Progenitor cell of endocrine pancreas (in vitro differentiated cells): Measurements from ENCODE around the gene KSR2. TPM values are rescaled to one million over a fixed set of nuclear protein-coding genes. Genes with fewer than 3 reads are reported as not detected.

Experiments used
- DNase-seq: peaks from one replicate; pipeline ENCODE4 v3.0.0; 2021; ENCODE audit warnings: low spot score; ENCODE audit not compliant: unreplicated experiment
- H3K27ac Mint-ChIP-seq: 2 replicates; pipeline ENCODE4 v1.8.0; 2021; ENCODE audit warnings: mild to moderate bottlenecking, moderate library complexity, mixed read lengths
- H3K27me3 Mint-ChIP-seq: 2 replicates; pipeline ENCODE4 v1.8.0; 2021; ENCODE audit warnings: mixed read lengths
- H3K36me3 Mint-ChIP-seq: 2 replicates; pipeline ENCODE4 v1.8.0; 2022; ENCODE audit warnings: mixed read lengths; ENCODE audit not compliant: insufficient read depth
- H3K4me1 Mint-ChIP-seq: 2 replicates; pipeline ENCODE4 v1.8.0; 2021; ENCODE audit warnings: low read depth, mixed read lengths
- H3K4me3 Mint-ChIP-seq: 2 replicates; pipeline ENCODE4 v1.8.0; 2021; ENCODE audit warnings: low read depth, mild to moderate bottlenecking, moderate library complexity, mixed read lengths
- H3K9me3 Mint-ChIP-seq: 2 replicates; pipeline ENCODE4 v1.8.0; 2021; ENCODE audit warnings: low read depth, mixed read lengths
- total RNA-seq: library from RNA; stranded (reverse); gene quantifications from 2 replicates; pipeline ENCODE4 v1.2.1, GENCODE V29; 2021
- TF ChIP-seq, protein P1 (sequence below): fragments of 200-600 bp; sonication (generic); IDR thresholded peaks from one replicate; pipeline ENCODE4 v1.5.0; 2021; ENCODE audit warnings: antibody characterized with exemption, mild to moderate bottlenecking; ENCODE audit not compliant: unreplicated experiment

The KSR2 gene
- total RNA-seq, 1 donor from 2014 or later = 1.8 TPM

DNA sequence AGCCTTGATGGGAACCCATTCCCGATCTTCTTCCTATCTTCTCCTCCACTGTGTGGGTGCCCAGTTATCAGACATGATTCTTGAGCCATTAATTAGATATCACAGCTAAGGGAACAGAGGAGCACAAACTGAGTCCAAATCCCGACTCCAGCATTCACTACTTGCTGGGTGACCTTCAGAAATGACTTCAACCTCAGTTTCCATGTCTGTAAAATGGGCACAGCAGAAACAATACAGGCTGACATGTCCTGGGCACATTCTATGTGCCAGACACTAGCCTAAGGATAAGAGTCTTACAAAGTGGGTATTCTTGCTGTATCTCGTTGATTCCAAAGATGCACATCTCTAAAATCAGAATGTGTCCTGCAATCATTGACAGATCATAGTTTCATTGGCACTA is 478.7 kb downstream of the KSR2 start:
- H3K27ac Mint-ChIP-seq = no peak overlapping the region
- TF ChIP-seq, protein P1, sequence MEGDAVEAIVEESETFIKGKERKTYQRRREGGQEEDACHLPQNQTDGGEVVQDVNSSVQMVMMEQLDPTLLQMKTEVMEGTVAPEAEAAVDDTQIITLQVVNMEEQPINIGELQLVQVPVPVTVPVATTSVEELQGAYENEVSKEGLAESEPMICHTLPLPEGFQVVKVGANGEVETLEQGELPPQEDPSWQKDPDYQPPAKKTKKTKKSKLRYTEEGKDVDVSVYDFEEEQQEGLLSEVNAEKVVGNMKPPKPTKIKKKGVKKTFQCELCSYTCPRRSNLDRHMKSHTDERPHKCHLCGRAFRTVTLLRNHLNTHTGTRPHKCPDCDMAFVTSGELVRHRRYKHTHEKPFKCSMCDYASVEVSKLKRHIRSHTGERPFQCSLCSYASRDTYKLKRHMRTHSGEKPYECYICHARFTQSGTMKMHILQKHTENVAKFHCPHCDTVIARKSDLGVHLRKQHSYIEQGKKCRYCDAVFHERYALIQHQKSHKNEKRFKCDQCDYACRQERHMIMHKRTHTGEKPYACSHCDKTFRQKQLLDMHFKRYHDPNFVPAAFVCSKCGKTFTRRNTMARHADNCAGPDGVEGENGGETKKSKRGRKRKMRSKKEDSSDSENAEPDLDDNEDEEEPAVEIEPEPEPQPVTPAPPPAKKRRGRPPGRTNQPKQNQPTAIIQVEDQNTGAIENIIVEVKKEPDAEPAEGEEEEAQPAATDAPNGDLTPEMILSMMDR = no peak
- DNase-seq = no peak
- H3K4me3 Mint-ChIP-seq = no peak overlapping the region
- peaks cover 93% of the 10 kb centered on the region for H3K27me3 Mint-ChIP-seq
- no peaks in the 10 kb centered on the region for H3K36me3 Mint-ChIP-seq
- no peaks in the 10 kb centered on the region for H3K9me3 Mint-ChIP-seq
- peaks cover 1% of the 10 kb centered on the region for H3K4me1 Mint-ChIP-seq

DNA sequence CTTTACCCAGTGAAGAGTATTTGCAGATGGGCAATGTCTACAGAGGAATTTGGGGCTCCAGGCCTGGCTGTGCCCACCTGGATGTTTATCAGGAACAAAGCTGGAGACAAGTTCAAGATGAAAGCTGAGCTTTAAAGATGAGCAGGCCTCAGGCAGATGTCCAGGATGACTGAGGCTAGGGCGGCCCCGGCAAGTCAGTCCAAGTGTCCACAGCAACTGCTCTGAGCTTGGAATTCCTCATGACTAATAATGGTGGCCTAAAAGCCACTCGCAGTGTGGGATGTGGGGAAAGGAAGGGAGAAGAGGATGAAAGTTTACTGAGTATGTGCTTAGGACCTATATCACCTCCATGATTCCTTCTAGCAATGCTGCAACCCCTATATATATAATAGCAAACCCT is 479.1 kb downstream of the KSR2 start:
- Mint-ChIP-seq H3K4me3 (no peak overlapping the region), H3K9me3 (no peaks in the 10 kb centered on the region), H3K27ac (no peak overlapping the region), H3K36me3 (peaks cover 1% of the 10 kb centered on the region), H3K4me1 (peaks cover 1% of the 10 kb centered on the region), H3K27me3 (peaks cover 93% of the 10 kb centered on the region)
- TF ChIP-seq, protein P1 = no peak
- DNase-seq = no peak

DNA sequence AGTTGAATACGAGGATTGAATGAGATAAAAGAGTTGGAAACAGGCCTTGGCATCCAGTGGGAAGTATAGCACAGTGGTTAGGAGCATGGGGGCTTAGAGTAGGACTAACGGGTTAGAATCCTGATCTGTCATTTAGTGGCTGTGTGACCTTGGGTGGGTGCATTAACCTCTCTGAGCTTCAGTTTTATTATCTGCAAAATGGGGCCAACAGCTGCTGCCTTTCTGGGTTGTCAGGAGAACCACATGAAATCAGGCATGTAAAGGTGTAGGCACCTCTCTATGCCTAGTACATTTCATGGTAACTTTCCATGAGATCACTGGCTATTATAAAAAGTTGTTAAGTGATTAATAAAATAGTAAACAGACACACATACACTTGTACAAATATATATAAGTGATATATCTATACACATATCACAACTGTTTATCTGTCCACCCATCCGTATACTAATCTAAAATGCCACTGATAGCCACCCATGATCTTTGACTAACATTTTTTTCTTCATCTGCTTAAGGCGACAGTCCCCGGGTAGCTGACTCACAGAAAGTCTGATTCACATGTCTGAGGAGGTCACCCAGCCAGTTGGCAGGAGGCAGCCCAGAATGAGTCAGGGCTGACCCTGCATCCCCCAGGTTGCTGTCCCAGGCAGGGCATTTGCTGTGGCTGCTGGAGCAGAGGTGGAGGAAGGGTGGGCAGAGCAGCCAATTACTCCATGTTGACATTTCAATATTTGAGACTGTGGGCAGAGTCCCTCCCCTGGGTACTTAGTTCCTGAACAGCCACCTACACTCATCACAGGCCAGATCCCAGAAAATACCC is 481.7 kb downstream of the KSR2 start:
- Mint-ChIP-seq H3K27ac (no peak overlapping the region), H3K9me3 (no peaks in the 10 kb centered on the region), H3K4me3 (no peak overlapping the region), H3K4me1 (peaks cover 1% of the 10 kb centered on the region), H3K27me3 (peaks cover 94% of the 10 kb centered on the region), H3K36me3 (peaks cover 1% of the 10 kb centered on the region)
- TF ChIP-seq, protein P1 = no peak
- no peak for DNase-seq

DNA sequence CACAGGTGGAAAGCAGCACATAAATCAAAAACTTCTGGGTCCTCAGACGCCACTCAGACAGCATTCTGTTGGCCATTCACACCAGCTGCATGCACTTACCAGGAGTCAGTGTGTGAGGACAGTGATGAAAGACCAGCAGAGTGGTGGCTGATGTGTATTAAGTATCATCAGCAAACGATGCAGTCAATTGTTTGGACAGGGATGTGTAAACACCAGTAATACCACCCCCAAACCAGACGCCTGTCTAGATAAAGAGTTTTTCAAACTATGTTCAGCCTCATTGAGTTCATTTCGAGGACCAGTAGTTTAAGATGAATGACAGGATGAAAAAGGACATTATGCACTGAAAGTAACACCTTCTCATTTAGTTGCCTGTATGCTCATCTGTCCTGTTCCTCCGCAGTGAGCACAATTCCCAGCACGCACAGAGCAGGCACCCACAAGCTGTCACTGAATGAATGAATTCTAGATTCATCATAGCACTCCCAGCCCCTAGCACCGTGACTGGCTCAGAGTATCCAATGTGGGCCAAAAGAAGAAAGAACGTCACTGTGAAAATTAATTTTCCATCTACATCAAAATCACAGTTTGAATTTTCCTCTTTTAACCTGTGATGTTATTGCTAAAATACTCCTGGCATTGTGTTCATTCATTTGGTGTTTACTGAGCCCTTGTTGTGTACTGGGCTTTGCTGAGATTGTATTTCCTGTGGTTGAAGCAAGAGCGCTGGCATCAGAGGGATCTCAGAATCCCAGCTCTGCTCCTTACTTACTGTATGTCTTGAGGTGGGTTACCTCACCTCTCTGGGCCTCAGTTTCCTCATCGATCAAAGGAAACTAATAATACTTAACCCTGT is 482.6 kb downstream of the KSR2 start:
- no peaks in the 10 kb centered on the region for H3K9me3 Mint-ChIP-seq
- H3K4me3 Mint-ChIP-seq = no peak overlapping the region
- DNase-seq = no peak
- peaks cover 1% of the 10 kb centered on the region for H3K4me1 Mint-ChIP-seq
- TF ChIP-seq, protein P1 = no peak
- peaks cover 94% of the 10 kb centered on the region for H3K27me3 Mint-ChIP-seq
- H3K36me3 Mint-ChIP-seq = peaks cover 1% of the 10 kb centered on the region
- H3K27ac Mint-ChIP-seq = no peak overlapping the region

DNA sequence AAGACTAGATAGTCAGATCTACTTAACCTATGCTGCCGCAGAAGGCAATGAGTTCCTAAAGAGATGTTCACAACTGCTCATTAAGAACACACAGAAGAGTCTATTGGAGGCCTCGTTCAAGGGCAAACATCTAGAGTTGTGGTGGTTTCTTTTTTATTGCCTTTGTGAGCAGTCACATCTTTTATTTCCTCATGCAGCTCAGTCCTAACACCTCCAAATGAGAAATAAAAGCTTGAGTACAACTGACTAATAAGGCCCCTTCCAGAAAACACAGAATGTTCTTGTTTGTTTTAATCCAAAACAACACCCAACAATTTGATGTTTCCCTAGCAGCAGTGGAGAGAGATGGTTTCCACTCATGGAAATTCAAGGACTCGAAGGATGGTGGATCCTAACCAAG is 483.9 kb downstream of the KSR2 start:
- peaks cover 1% of the 10 kb centered on the region for H3K4me1 Mint-ChIP-seq
- peaks cover 92% of the 10 kb centered on the region for H3K27me3 Mint-ChIP-seq
- H3K36me3 Mint-ChIP-seq = peaks cover 1% of the 10 kb centered on the region
- no peak overlapping the region for H3K4me3 Mint-ChIP-seq
- no peak for DNase-seq
- H3K9me3 Mint-ChIP-seq = no peaks in the 10 kb centered on the region
- H3K27ac Mint-ChIP-seq = no peak overlapping the region
- TF ChIP-seq, protein P1 = no peak
